Mucosa of descending colon (tissue), 3 donors: Measurements from ENCODE around the gene ZIC5. TPM values are rescaled to one million over a fixed set of nuclear protein-coding genes. Genes with fewer than 3 reads are reported as not detected.

Source experiments
- ATAC-seq: fragments of 200-7000 bp; cut with Tn5 transposase; one replicate; pipeline ENCODE4 v1.9.1; 2020; ENCODE audit warnings: mild to moderate bottlenecking, moderate library complexity
- DNase-seq, 3 donors: peaks; one replicate each; pipeline ENCODE4 v3.0.0-alpha.2; 2020
- H3K36me3 ChIP-seq: fragments of 200-600 bp; one replicate; pipeline ENCODE4 v1.8.0; 2021; ENCODE audit warnings: low read depth, mild to moderate bottlenecking
- H3K4me1 ChIP-seq: fragments of 200-600 bp; one replicate; pipeline ENCODE4 v1.8.0; 2021; ENCODE audit warnings: low read depth, mild to moderate bottlenecking
- H3K4me3 ChIP-seq: fragments of 200-600 bp; one replicate; pipeline ENCODE4 v1.8.0; 2021; ENCODE audit warnings: mild to moderate bottlenecking
- H3K9me3 ChIP-seq: fragments of 200-600 bp; one replicate; pipeline ENCODE4 v1.8.0; 2021; ENCODE audit warnings: mild to moderate bottlenecking
- intact Hi-C, 2 donors: fragments of 100-400 bp; cut with DNase I in 1 of 2; cut with micrococcal nuclease in 1 of 2; formaldehyde crosslinking; loops; one replicate each; pipeline versions ENCODE4 v1.11.0 to v1.11.1; 2022; cut with DNase I, micrococcal nuclease
- total RNA-seq, 3 donors: library from RNA; stranded (reverse); fragmentation: NEBNext Ultra II Directional in 2 of 3; extraction: Animal tissue kit (Norgen Biotek cat#: 25700) in 2 of 3; gene quantifications; one replicate each; pipeline versions ENCODE4 v1.2.1 to v1.2.4, GENCODE V29; 2021 to 2023
- TF ChIP-seq, protein P1 (sequence below): fragments of 200-600 bp; IDR thresholded peaks from one replicate; pipeline ENCODE4 v1.8.0; 2022; ENCODE audit warnings: antibody characterized with exemption, mild to moderate bottlenecking
- donor health status: DM: no; HTN: no; CAD: no; lungs with moderate emphysema.
- donor health status: DM: no; HTN: no; CAD: no.
- donor health status: DM: no; HTN: yes; CAD: no.

ZIC5 gene
- total RNA-seq, 3 donors from 2014 or later = not detected

GRCh38 chr13:99982036-99982730 is 10.6 kb upstream of the ZIC5 start:
- TF ChIP-seq, protein P1, sequence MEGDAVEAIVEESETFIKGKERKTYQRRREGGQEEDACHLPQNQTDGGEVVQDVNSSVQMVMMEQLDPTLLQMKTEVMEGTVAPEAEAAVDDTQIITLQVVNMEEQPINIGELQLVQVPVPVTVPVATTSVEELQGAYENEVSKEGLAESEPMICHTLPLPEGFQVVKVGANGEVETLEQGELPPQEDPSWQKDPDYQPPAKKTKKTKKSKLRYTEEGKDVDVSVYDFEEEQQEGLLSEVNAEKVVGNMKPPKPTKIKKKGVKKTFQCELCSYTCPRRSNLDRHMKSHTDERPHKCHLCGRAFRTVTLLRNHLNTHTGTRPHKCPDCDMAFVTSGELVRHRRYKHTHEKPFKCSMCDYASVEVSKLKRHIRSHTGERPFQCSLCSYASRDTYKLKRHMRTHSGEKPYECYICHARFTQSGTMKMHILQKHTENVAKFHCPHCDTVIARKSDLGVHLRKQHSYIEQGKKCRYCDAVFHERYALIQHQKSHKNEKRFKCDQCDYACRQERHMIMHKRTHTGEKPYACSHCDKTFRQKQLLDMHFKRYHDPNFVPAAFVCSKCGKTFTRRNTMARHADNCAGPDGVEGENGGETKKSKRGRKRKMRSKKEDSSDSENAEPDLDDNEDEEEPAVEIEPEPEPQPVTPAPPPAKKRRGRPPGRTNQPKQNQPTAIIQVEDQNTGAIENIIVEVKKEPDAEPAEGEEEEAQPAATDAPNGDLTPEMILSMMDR = no peak
- Histone ChIP-seq H3K36me3 (no peaks in the 10 kb centered on the region), H3K4me3 (no peak overlapping the region), H3K4me1 (peaks cover 29% of the 10 kb centered on the region), H3K9me3 (no peaks in the 10 kb centered on the region)
- DNase-seq (peak in 1 of 3 donors; percentile 48), ATAC-seq (peak; percentile 22)
- intact Hi-C loops = no loop called here

GRCh38 chr13:99981735-99982035 is 10.1 kb upstream of the ZIC5 start, which contains the start of gene ZIC2:
Gene ZIC2 (plus strand): TSS chr13:99981784. CDS start chr13:99982065, 281 bp downstream.
- H3K9me3 ChIP-seq = no peaks in the 10 kb centered on the region
- intact Hi-C loops = no loop called here
- peaks cover 29% of the 10 kb centered on the region for H3K4me1 ChIP-seq
- DNase-seq (peak in 1 of 3 donors; percentile 41), ATAC-seq (peak; percentile 20)
- TF ChIP-seq, protein P1 = no peak
- H3K36me3 ChIP-seq = no peaks in the 10 kb centered on the region
- no peak within 1 kb of the TSS for H3K4me3 ChIP-seq

DNA sequence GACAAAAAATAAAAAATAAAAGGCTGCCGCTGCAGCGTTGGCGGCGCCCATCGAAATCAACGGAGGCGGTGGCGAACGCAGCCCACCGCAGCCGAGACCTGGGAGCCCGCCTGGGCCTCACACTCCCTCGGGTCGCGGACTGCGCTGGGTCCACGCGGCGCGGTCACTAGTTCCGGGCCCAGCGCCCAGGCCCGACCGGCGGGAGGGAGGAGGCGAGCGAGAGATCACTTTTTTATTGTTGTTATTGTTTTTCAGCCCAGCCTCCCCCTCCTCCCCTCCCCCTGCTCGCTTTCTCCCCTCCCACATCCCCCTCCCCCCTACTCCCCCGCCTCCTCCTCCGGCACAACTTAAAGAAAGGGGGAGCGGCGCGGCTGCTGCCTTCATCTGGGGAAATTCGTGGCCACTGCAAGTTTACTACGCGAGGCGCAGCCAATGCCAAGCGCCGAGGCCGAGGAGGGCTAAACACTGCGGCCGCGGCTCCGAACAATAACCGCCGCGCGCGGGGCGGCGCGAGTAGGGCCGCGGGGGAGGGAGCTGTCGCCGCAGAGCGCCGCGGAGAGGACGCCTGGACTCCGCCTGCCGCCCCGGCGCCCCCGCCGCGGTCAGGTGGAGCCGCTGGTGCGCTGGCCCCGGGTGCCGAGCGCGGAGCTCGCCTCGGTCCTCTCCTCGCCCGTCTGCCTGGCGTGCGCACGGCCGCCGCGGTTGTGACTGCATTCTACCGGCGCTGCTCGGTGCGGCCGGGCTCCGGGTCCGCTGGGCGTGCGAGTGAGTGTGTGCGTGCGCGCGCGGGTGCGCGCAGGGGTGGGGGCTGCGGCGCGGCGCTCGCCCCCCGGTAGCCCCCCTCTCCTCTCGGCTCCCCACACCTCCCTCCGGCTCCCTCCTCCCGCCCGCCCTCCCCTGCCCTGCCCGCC is 9.5 kb upstream of the ZIC5 start:
- Histone ChIP-seq H3K4me1 (peaks cover 29% of the 10 kb centered on the region), H3K4me3 (no peak overlapping the region), H3K36me3 (no peaks in the 10 kb centered on the region), H3K9me3 (no peaks in the 10 kb centered on the region)
- ATAC-seq = peak; percentile 61
- intact Hi-C loops = no loop called here
- TF ChIP-seq, protein P1 = no peak
- DNase-seq = peak in 1 of 3 donors; percentile 54

DNA sequence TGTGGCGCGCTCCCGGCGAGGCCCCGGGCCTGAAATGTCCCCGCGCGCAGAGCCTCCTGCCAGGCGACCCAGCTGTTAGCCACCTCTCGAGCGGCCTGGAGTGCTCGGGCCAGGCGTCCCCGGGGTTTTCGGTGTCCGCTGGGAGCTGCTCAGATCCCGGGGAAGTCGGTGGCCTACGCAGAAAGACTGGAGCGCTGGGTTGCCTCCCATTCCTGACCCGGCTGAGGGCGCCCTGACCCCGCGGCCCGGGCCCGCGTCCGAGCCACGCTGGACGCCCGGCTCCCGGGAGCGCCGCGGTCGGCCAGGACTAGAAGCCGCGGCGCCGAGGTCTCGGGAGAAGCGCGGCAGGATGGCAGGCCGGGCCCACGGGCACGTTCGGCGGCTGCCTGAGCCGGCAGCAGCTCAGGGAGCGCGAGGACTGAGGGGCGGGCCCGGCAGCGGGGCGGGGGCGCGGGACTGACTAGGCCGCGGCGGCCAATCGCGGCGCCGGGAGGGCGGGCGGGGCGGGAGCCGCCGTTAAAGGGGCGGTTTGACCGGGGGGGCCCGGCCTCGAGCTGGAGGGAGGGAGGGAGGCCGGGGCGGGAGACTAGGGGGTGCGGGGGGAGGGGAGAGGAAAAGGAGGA is 8.7 kb upstream of the ZIC5 start:
- DNase-seq (peak; percentile 77 to 80 (median 78)), ATAC-seq (peak; percentile 88)
- no peak overlapping the region for H3K4me3 ChIP-seq
- TF ChIP-seq, protein P1 = no peak
- no peaks in the 10 kb centered on the region for H3K36me3 ChIP-seq
- H3K4me1 ChIP-seq = peaks cover 29% of the 10 kb centered on the region
- intact Hi-C loops = no loop called here
- H3K9me3 ChIP-seq = no peaks in the 10 kb centered on the region

DNA sequence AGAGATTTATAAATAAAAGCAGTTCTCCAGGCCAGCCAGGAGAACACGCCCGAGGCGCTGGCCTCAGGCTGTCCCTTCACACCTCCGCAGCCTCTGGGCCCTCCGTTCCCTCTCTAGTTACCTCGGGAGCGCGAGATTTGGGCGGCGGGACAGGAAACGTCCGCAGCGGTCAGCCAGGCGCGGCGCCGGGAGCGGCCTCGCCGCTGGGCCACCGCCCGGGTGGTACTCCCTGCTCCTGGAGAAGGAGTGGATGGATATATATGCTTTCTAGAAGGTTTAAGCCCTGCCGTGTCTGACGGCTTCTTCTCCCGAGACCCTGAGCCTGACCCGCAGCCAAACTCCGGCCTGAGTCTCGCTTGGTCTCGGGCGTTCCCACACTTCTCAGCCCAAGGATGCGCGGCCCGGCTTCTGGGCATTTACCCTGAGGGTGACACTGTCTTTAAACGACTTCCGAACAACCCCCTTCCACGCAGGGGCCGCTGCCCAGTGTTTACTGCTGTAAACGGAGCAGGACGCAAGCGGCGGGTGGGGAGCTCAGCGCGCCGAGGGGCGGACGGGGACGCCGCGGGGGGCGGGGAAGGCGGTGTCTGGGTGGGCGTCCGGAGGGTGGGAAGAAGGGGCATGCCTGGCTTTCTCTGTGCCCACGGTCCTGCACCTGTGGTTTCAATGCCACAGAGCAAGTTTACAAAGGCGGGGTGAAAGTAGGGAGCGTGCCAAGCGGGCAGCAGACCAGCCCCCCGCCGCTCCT is 8.1 kb upstream of the ZIC5 start:
- intact Hi-C loops = no loop called here
- H3K4me1 ChIP-seq = peaks cover 29% of the 10 kb centered on the region
- DNase-seq (peak in 1 of 3 donors; percentile 35), ATAC-seq (no peak)
- TF ChIP-seq, protein P1 = no peak
- H3K36me3 ChIP-seq = no peaks in the 10 kb centered on the region
- no peak overlapping the region for H3K4me3 ChIP-seq
- no peaks in the 10 kb centered on the region for H3K9me3 ChIP-seq
